Loucy (cell line): ENCODE data around the gene SYT6.

Source experiments
- CTCF ChIP-seq: fragments of 200-600 bp; sonication (generic); conservative IDR thresholded peaks from 2 replicates; pipeline ENCODE4 v1.5.1; 2014; ENCODE audit warnings: mild to moderate bottlenecking, antibody characterized with exemption, low read length
- EZH2phosphoT487 ChIP-seq: fragments of 200-600 bp; IDR thresholded peaks from 2 replicates; pipeline ENCODE4 v1.6.1; 2018; ENCODE audit warnings: antibody characterized with exemption, mild to moderate bottlenecking, moderate library complexity, borderline replicate concordance

GRCh38 chr1:114150016-114150415, 3.7 kb downstream of the SYT6 start:
- TF ChIP-seq EZH2phosphoT487 (no peak), CTCF (no peak)
